ENCODE results near the gene CDC42EP3. TPM values are rescaled to one million over a fixed set of nuclear protein-coding genes. Genes with fewer than 3 reads are reported as not detected.

The CDC42EP3 gene
- total and polyA plus RNA-seq, 2 donors (not counting 1 experiment from before 2014, with no cell fraction given), result 28.0 to 29.9 TPM

- Histone ChIP-seq H3K4me3 (ENCODE audit: control extremely low read depth in 1 of 5, extremely low read depth in 1 of 5, insufficient read depth in 1 of 5, low read depth in 2 of 5, low read length in 4 of 5) (no peak overlapping the region), H3K79me2 (ENCODE audit: control insufficient read depth, insufficient read depth, low read length) (peaks cover 3% of the 10 kb centered on the region), H3K36me3 (replicated peaks in 1 of 2; ENCODE audit: control extremely low read depth in 1 of 2, control insufficient read depth in 1 of 2, extremely low read depth in 1 of 2, insufficient read depth in 2 of 2, low read length in 1 of 2) (no peaks in the 10 kb centered on the region), H3K4me2 (replicated peaks; ENCODE audit: low read depth, low read length, poor library complexity, severe bottlenecking) (peak overlapping the region; percentile 55), H3K9me3 (ENCODE audit: control extremely low read depth in 1 of 3, control insufficient read depth in 2 of 3, insufficient read depth in 1 of 3, low read length in 2 of 3) (no peaks in the 10 kb centered on the region), H3K9ac (ENCODE audit: low read length) (peak overlapping the region; percentile 3), H4K20me1 (ENCODE audit: control insufficient read depth, insufficient read depth, low read length, poor library complexity, severe bottlenecking) (no peaks in the 10 kb centered on the region), H3K27me3 (replicated peaks in 1 of 4; ENCODE audit: control extremely low read depth in 1 of 4, control insufficient read depth in 3 of 4, insufficient read depth in 4 of 4, low read length in 3 of 4) (no peaks in the 10 kb centered on the region), H2AFZ (ENCODE audit: insufficient read depth, low read depth, low read length, poor library complexity, severe bottlenecking) (peak overlapping the region; percentile 43), H3K4me1 (ENCODE audit: control insufficient read depth in 2 of 2, insufficient read depth in 2 of 2, low read length in 2 of 2) (peaks cover 33 to 34% of the 10 kb centered on the region in 2 donors), H3K27ac (ENCODE audit: low read length in 2 of 2) (peak overlapping the region; percentile 93 to 98)
- no peaks in the 10 kb centered on the region for H3K9me3 Mint-ChIP-seq (ENCODE audit: insufficient read depth)
- intact Hi-C loops (cut with micrococcal nuclease), result loop anchor here (1.0 to 5.0 kb wide), 7 partner anchors 10 to 80 kb away; no protein-coding TSS in a partner anchor
- CTCF ChIA-PET, result interaction anchor here (1.2 to 1.5 kb wide), 3 partner anchors 10 to 19 kb away, joined by 3 to 5 read pairs (median 4); no protein-coding TSS in a partner anchor
- DNase-seq, result no peak
- H3K4me1 Mint-ChIP-seq, result peaks cover 44% of the 10 kb centered on the region
- H3K27me3 Mint-ChIP-seq, result no peaks in the 10 kb centered on the region
- H3K4me3 Mint-ChIP-seq, result peak overlapping the region; percentile 57
- WGBS (ENCODE audit: insufficient coverage), result 59% methylated on average over 7 of the region's 8 CpGs
- H3K27ac Mint-ChIP-seq, result peak overlapping the region; percentile 96
- POLR2A ChIA-PET, result no interaction called here
- TF ChIP-seq EZH2 (IDR thresholded peaks at IDR 0.05; ENCODE audit: borderline replicate concordance, insufficient read depth, low read depth, low read length, poor library complexity, severe bottlenecking) (no peak), CTCF (IDR thresholded peaks at IDR 0.05) (no peak)
- no peak for ATAC-seq (ENCODE audit: low read depth)
These were observed 36.4 kb downstream of the CDC42EP3 start for GRCh38 chr2:37634914-37635503.

- ChIA-PET POLR2A (interaction anchor here (0.5 kb wide), 1 partner anchor 18 kb away, joined by 6 read pairs; no protein-coding TSS in a partner anchor), CTCF (interaction anchor here (1.2 to 1.5 kb wide), 2 partner anchors 8 to 18 kb away, joined by 3 to 5 read pairs; no protein-coding TSS in a partner anchor)
- DNase-seq (no peak), ATAC-seq (ENCODE audit: low read depth) (no peak)
- H2AFZ ChIP-seq (ENCODE audit: insufficient read depth, low read depth, low read length, poor library complexity, severe bottlenecking), result no peak overlapping the region
- Mint-ChIP-seq H3K27ac (no peak overlapping the region), H3K9me3 (ENCODE audit: insufficient read depth) (no peaks in the 10 kb centered on the region), H3K27me3 (no peaks in the 10 kb centered on the region), H3K4me1 (peaks cover 44% of the 10 kb centered on the region), H3K4me3 (no peak overlapping the region)
- TF ChIP-seq EZH2 (IDR thresholded peaks at IDR 0.05; ENCODE audit: borderline replicate concordance, insufficient read depth, low read depth, low read length, poor library complexity, severe bottlenecking) (no peak), CTCF (IDR thresholded peaks at IDR 0.05) (no peak)
- 100% methylated on average over 1 of the region's 3 CpGs for WGBS (ENCODE audit: insufficient coverage)
- H3K27ac ChIP-seq (ENCODE audit: low read length in 2 of 2), result no peak overlapping the region
- intact Hi-C loops (cut with micrococcal nuclease), result no loop called here
- H3K36me3 ChIP-seq (replicated peaks in 1 of 2; ENCODE audit: control extremely low read depth in 1 of 2, control insufficient read depth in 1 of 2, extremely low read depth in 1 of 2, insufficient read depth in 2 of 2, low read length in 1 of 2), result no peaks in the 10 kb centered on the region
- no peaks in the 10 kb centered on the region for H4K20me1 ChIP-seq (ENCODE audit: control insufficient read depth, insufficient read depth, low read length, poor library complexity, severe bottlenecking)
- H3K9me3 ChIP-seq (ENCODE audit: control extremely low read depth in 1 of 3, control insufficient read depth in 2 of 3, insufficient read depth in 1 of 3, low read length in 2 of 3), result no peaks in the 10 kb centered on the region
- H3K4me2 ChIP-seq (replicated peaks; ENCODE audit: low read depth, low read length, poor library complexity, severe bottlenecking), result no peak overlapping the region
- no peak overlapping the region for H3K9ac ChIP-seq (ENCODE audit: low read length)
- no peak overlapping the region for H3K4me3 ChIP-seq (ENCODE audit: control extremely low read depth in 1 of 5, extremely low read depth in 1 of 5, insufficient read depth in 1 of 5, low read depth in 2 of 5, low read length in 4 of 5)
- H3K79me2 ChIP-seq (ENCODE audit: control insufficient read depth, insufficient read depth, low read length), result no peaks in the 10 kb centered on the region
- H3K4me1 ChIP-seq (ENCODE audit: control insufficient read depth in 2 of 2, insufficient read depth in 2 of 2, low read length in 2 of 2), result peaks cover 33 to 34% of the 10 kb centered on the region in 2 donors
- H3K27me3 ChIP-seq (replicated peaks in 1 of 4; ENCODE audit: control extremely low read depth in 1 of 4, control insufficient read depth in 3 of 4, insufficient read depth in 4 of 4, low read length in 3 of 4), result no peaks in the 10 kb centered on the region
These were observed 37.6 kb downstream of the CDC42EP3 start for GRCh38 chr2:37633845-37634244.
